SJSA1 (cell line): ENCODE data around the gene TRERF1. TPM values are rescaled to one million over a fixed set of nuclear protein-coding genes. Genes with fewer than 3 reads are reported as not detected.

Experiments
- DNase-seq, 2 experiments: peaks; one replicate each; pipeline ENCODE4 v3.0.0-alpha.2; 2015 to 2020; ENCODE audit warnings: low spot score in 2 of 2, low read depth in 1 of 2
- H3K27ac ChIP-seq: fragments of 250-450 bp; sonication (Bioruptor Pico); 2 replicates; pipeline ENCODE4 v1.5.1; 2020; ENCODE audit warnings: mild to moderate bottlenecking, moderate library complexity
- H3K27me3 ChIP-seq: fragments of 250-450 bp; sonication (Bioruptor Pico); replicated peaks from 2 replicates; pipeline ENCODE4 v1.5.1; 2020; ENCODE audit warnings: mild to moderate bottlenecking, moderate library complexity
- H3K36me3 ChIP-seq: fragments of 250-450 bp; sonication (Bioruptor Pico); 2 replicates; pipeline ENCODE4 v1.5.1; 2020; ENCODE audit warnings: mild to moderate bottlenecking
- H3K4me1 ChIP-seq: fragments of 250-450 bp; sonication (Bioruptor Pico); replicated peaks from 2 replicates; pipeline ENCODE4 v1.6.1; 2021; ENCODE audit warnings: mild to moderate bottlenecking
- H3K4me3 ChIP-seq: fragments of 250-450 bp; sonication (Bioruptor Pico); 2 replicates; pipeline ENCODE4 v1.5.1; 2020; ENCODE audit warnings: mild to moderate bottlenecking
- H3K9me3 ChIP-seq: fragments of 250-450 bp; sonication (Bioruptor Pico); replicated peaks from 2 replicates; pipeline ENCODE4 v1.5.1; 2020; ENCODE audit warnings: mild to moderate bottlenecking
- total RNA-seq: library from RNA; depleted of rRNA; stranded (reverse); fragments of >200 nt; shearing (Covaris generic); gene quantifications from 2 replicates; pipeline ENCODE4 v1.2.3, GENCODE V29; 2014

Gene TRERF1
- total RNA-seq, 1 experiment from 2014 or later = 3.6 TPM

- peaks cover 7% of the 10 kb centered on the region for H3K4me1 ChIP-seq
- H3K36me3 ChIP-seq = no peaks in the 10 kb centered on the region; the same call in none of the 2 replicates
- no peak overlapping the region for H3K4me3 ChIP-seq
- no peaks in the 10 kb centered on the region for H3K9me3 ChIP-seq
- peak in 1 of 2 experiments; percentile 11 for DNase-seq
- H3K27ac ChIP-seq = no peak overlapping the region
- no peaks in the 10 kb centered on the region for H3K27me3 ChIP-seq
Observed at GRCh38 chr6:42260396-42260888, 191.3 kb downstream of the TRERF1 start.

- Histone ChIP-seq H3K27ac (no peak overlapping the region), H3K4me1 (peaks cover 7% of the 10 kb centered on the region), H3K27me3 (no peaks in the 10 kb centered on the region), H3K36me3 (no peaks in the 10 kb centered on the region; the same call in none of the 2 replicates), H3K4me3 (no peak overlapping the region), H3K9me3 (no peaks in the 10 kb centered on the region)
- DNase-seq = no peak
Observed at GRCh38 chr6:42259841-42260395, 191.8 kb downstream of the TRERF1 start.

GRCh38 chr6:42259286-42259685, 192.4 kb downstream of the TRERF1 start:
- no peak overlapping the region for H3K27ac ChIP-seq
- DNase-seq = no peak
- H3K4me3 ChIP-seq = no peak overlapping the region

GRCh38 chr6:42257614-42258013, 194.1 kb downstream of the TRERF1 start:
- no peak for DNase-seq
- Histone ChIP-seq H3K27me3 (no peaks in the 10 kb centered on the region), H3K4me3 (no peak overlapping the region), H3K36me3 (peaks cover 10% of the 10 kb centered on the region), H3K9me3 (no peaks in the 10 kb centered on the region), H3K27ac (no peak overlapping the region), H3K4me1 (peaks cover 7% of the 10 kb centered on the region)

More at GRCh38 chr6:42259286-42259685, 192.4 kb downstream of the TRERF1 start:
- H3K4me1 ChIP-seq = peaks cover 7% of the 10 kb centered on the region
- peaks cover 4% of the 10 kb centered on the region for H3K36me3 ChIP-seq
- H3K27me3 ChIP-seq = no peaks in the 10 kb centered on the region
- no peaks in the 10 kb centered on the region for H3K9me3 ChIP-seq

- no peaks in the 10 kb centered on the region for H3K9me3 ChIP-seq
- no peaks in the 10 kb centered on the region for H3K27me3 ChIP-seq
- H3K4me1 ChIP-seq = peaks cover 10% of the 10 kb centered on the region
- H3K27ac ChIP-seq = no peak overlapping the region
- no peak for DNase-seq
- peaks cover 14% of the 10 kb centered on the region for H3K36me3 ChIP-seq
- no peak overlapping the region for H3K4me3 ChIP-seq
Observed at GRCh38 chr6:42257063-42257462, 194.7 kb downstream of the TRERF1 start.

- no peak overlapping the region for H3K27ac ChIP-seq
- no peaks in the 10 kb centered on the region for H3K9me3 ChIP-seq
- H3K36me3 ChIP-seq = peaks cover 16% of the 10 kb centered on the region
- H3K4me1 ChIP-seq = peaks cover 4% of the 10 kb centered on the region
- no peak overlapping the region for H3K4me3 ChIP-seq
- no peak for DNase-seq
- H3K27me3 ChIP-seq = no peaks in the 10 kb centered on the region
Observed at GRCh38 chr6:42255050-42255449, 196.7 kb downstream of the TRERF1 start.

GRCh38 chr6:42254505-42254904, 197.2 kb downstream of the TRERF1 start:
- H3K36me3 ChIP-seq = peaks cover 16% of the 10 kb centered on the region
- DNase-seq = no peak
- H3K27me3 ChIP-seq = no peaks in the 10 kb centered on the region
- H3K27ac ChIP-seq = no peak overlapping the region
- no peak overlapping the region for H3K4me3 ChIP-seq
- no peaks in the 10 kb centered on the region for H3K9me3 ChIP-seq
- peaks cover 4% of the 10 kb centered on the region; the same call in 1 of the 2 replicates for H3K4me1 ChIP-seq

GRCh38 chr6:42251911-42252637, 199.7 kb downstream of the TRERF1 start:
- no peak for DNase-seq
- H3K27me3 ChIP-seq = no peaks in the 10 kb centered on the region
- H3K9me3 ChIP-seq = no peaks in the 10 kb centered on the region
- peaks cover 16% of the 10 kb centered on the region for H3K36me3 ChIP-seq
- peaks cover 4% of the 10 kb centered on the region; the same call in 1 of the 2 replicates for H3K4me1 ChIP-seq
- no peak overlapping the region for H3K4me3 ChIP-seq
- no peak overlapping the region for H3K27ac ChIP-seq

GRCh38 chr6:42251500-42251899, 200.2 kb downstream of the TRERF1 start:
- no peak overlapping the region for H3K27ac ChIP-seq
- peaks cover 16% of the 10 kb centered on the region for H3K36me3 ChIP-seq
- peaks cover 4% of the 10 kb centered on the region; the same call in 1 of the 2 replicates for H3K4me1 ChIP-seq
- no peaks in the 10 kb centered on the region for H3K27me3 ChIP-seq
- no peak overlapping the region for H3K4me3 ChIP-seq
- DNase-seq = no peak
- no peaks in the 10 kb centered on the region for H3K9me3 ChIP-seq

- Histone ChIP-seq H3K36me3 (peaks cover 16% of the 10 kb centered on the region), H3K27ac (no peak overlapping the region), H3K27me3 (no peaks in the 10 kb centered on the region), H3K4me3 (no peak overlapping the region), H3K9me3 (no peaks in the 10 kb centered on the region), H3K4me1 (peaks cover 4% of the 10 kb centered on the region; the same call in 1 of the 2 replicates)
- no peak for DNase-seq
Observed at GRCh38 chr6:42250274-42250931, 201.3 kb downstream of the TRERF1 start.

- no peak for DNase-seq
- Histone ChIP-seq H3K4me3 (no peak overlapping the region), H3K4me1 (peaks cover 4% of the 10 kb centered on the region; the same call in 1 of the 2 replicates), H3K27me3 (no peaks in the 10 kb centered on the region), H3K27ac (no peak overlapping the region), H3K9me3 (no peaks in the 10 kb centered on the region), H3K36me3 (peaks cover 20% of the 10 kb centered on the region)
Observed at GRCh38 chr6:42249279-42249678, 202.4 kb downstream of the TRERF1 start.

- Histone ChIP-seq H3K27me3 (no peaks in the 10 kb centered on the region), H3K9me3 (no peaks in the 10 kb centered on the region)
- no peak for DNase-seq
Observed at GRCh38 chr6:42243046-42243445, 208.7 kb downstream of the TRERF1 start.

GRCh38 chr6:42241915-42242314, 209.8 kb downstream of the TRERF1 start:
- Histone ChIP-seq H3K27ac (no peak overlapping the region), H3K27me3 (no peaks in the 10 kb centered on the region), H3K4me1 (no peaks in the 10 kb centered on the region), H3K4me3 (no peak overlapping the region), H3K36me3 (peaks cover 31% of the 10 kb centered on the region), H3K9me3 (no peaks in the 10 kb centered on the region)
- no peak for DNase-seq

More at GRCh38 chr6:42243046-42243445, 208.7 kb downstream of the TRERF1 start:
- Histone ChIP-seq H3K4me1 (no peaks in the 10 kb centered on the region), H3K27ac (no peak overlapping the region), H3K36me3 (peaks cover 31% of the 10 kb centered on the region), H3K4me3 (no peak overlapping the region)
